ENCODE measurements around the gene FKTN. TPM values are rescaled to one million over a fixed set of nuclear protein-coding genes. Genes with fewer than 3 reads are reported as not detected.
"Not testable (repeated sequence)": the region's sequence is repeated elsewhere in the genome, so short reads cannot be mapped to it uniquely, and the experiment has no call there.

The FKTN gene
- total RNA-seq, 1 experiment from 2014 or later, result 17.1 TPM

DNA sequence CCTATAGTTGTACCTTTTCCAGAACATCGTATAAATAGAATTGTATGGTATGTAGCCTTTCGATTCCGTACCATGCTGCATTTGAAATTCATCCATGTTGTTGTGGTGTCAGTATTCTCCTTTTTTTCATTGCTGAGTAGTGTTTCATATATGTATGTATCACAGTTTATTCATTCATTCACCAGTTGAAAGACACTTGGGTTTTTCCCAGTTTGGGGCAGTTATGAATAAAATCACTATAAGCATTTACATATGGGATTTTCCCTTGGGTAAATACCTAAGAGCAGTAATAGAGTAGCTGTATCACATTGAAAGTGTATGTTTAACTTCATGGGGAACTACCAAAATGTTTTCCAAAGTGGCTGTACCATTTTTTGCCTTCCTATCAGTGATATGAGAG lies 16.1 kb upstream of the FKTN start:
- no peaks in the 10 kb centered on the region for H3K27me3 ChIP-seq (replicated peaks; ENCODE audit: control insufficient read depth, insufficient read depth, low read length)
- intact Hi-C loops (cut with micrococcal nuclease; ENCODE audit: unreplicated experiment), result no loop called here
- TF ChIP-seq, protein P1, sequence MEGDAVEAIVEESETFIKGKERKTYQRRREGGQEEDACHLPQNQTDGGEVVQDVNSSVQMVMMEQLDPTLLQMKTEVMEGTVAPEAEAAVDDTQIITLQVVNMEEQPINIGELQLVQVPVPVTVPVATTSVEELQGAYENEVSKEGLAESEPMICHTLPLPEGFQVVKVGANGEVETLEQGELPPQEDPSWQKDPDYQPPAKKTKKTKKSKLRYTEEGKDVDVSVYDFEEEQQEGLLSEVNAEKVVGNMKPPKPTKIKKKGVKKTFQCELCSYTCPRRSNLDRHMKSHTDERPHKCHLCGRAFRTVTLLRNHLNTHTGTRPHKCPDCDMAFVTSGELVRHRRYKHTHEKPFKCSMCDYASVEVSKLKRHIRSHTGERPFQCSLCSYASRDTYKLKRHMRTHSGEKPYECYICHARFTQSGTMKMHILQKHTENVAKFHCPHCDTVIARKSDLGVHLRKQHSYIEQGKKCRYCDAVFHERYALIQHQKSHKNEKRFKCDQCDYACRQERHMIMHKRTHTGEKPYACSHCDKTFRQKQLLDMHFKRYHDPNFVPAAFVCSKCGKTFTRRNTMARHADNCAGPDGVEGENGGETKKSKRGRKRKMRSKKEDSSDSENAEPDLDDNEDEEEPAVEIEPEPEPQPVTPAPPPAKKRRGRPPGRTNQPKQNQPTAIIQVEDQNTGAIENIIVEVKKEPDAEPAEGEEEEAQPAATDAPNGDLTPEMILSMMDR (IDR thresholded peaks at IDR 0.05; ENCODE audit: insufficient read depth in 1 of 2, low read depth in 1 of 2, low read length in 1 of 2, severe bottlenecking in 1 of 2, unreplicated experiment in 1 of 2), result no peak
- H3K4me1 ChIP-seq, result no peaks in the 10 kb centered on the region
- no peak for DNase-seq
- Mint-ChIP-seq H3K36me3 (ENCODE audit: insufficient read depth, unreplicated experiment) (no peaks in the 10 kb centered on the region), H3K4me3 (ENCODE audit: unreplicated experiment) (no peak overlapping the region), H3K9me3 (ENCODE audit: unreplicated experiment) (no peaks in the 10 kb centered on the region), H3K27ac (ENCODE audit: unreplicated experiment) (no peak overlapping the region), H3K27me3 (ENCODE audit: insufficient read depth, unreplicated experiment) (no peaks in the 10 kb centered on the region), H3K4me1 (ENCODE audit: low read depth, unreplicated experiment) (no peaks in the 10 kb centered on the region)
- no peak overlapping the region for H3K4me3 ChIP-seq (ENCODE audit: low read depth, low read length)
- BruUV-seq (replicated peaks), result no TSS peak
- H3K36me3 ChIP-seq (ENCODE audit: control insufficient read depth, insufficient read depth, low read length), result no peaks in the 10 kb centered on the region
- ChIA-PET POLR2A (no interaction called here), CTCF (no interaction called here)
- H3K9me3 ChIP-seq, result no peaks in the 10 kb centered on the region

- Histone ChIP-seq H3K27me3 (replicated peaks; ENCODE audit: control insufficient read depth, insufficient read depth, low read length) (no peaks in the 10 kb centered on the region), H3K36me3 (ENCODE audit: control insufficient read depth, insufficient read depth, low read length) (no peaks in the 10 kb centered on the region), H3K9me3 (no peaks in the 10 kb centered on the region), H3K4me1 (no peaks in the 10 kb centered on the region), H3K4me3 (ENCODE audit: low read depth, low read length) (no peak overlapping the region)
- TF ChIP-seq, protein P1 (IDR thresholded peaks at IDR 0.05; ENCODE audit: insufficient read depth in 1 of 2, low read depth in 1 of 2, low read length in 1 of 2, severe bottlenecking in 1 of 2, unreplicated experiment in 1 of 2), result no peak
- CTCF ChIA-PET, result no interaction called here
- no TSS peak for BruUV-seq (replicated peaks)
- no peak overlapping the region for H3K4me3 Mint-ChIP-seq (ENCODE audit: unreplicated experiment)
- DNase-seq, result no peak
- intact Hi-C loops (cut with micrococcal nuclease; ENCODE audit: unreplicated experiment), result no loop called here
- H3K4me1 Mint-ChIP-seq (ENCODE audit: low read depth, unreplicated experiment), result peaks cover 7% of the 10 kb centered on the region
- POLR2A ChIA-PET, result no interaction called here
- H3K36me3 Mint-ChIP-seq (ENCODE audit: insufficient read depth, unreplicated experiment), result peaks cover 13% of the 10 kb centered on the region
- H3K9me3 Mint-ChIP-seq (ENCODE audit: unreplicated experiment), result no peaks in the 10 kb centered on the region
- H3K27me3 Mint-ChIP-seq (ENCODE audit: insufficient read depth, unreplicated experiment), result no peaks in the 10 kb centered on the region
- no peak overlapping the region for H3K27ac Mint-ChIP-seq (ENCODE audit: unreplicated experiment)
Measured at GRCh38 chr9:105554042-105554441, 3.9 kb upstream of the FKTN start.

DNA sequence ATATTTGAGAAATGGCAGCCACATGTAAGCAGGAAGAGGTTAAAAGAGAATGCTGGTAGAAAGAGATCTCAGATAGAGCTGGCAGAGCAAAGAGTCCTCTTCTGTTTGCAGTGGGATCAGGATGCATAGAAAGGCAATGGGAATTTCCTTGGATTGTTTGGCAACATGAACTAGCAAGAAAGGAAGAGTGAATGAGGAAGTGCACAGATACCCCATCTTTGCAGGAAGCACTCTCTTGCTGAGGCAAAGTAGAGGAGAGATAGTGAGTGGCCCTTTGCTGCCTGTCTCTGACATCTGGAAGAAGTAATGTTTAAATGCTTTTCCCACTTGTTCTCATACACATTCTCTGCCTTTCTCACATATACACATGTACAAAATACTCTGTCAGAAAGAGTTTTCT lies 14.5 kb downstream of the FKTN start:
- Mint-ChIP-seq H3K27ac (ENCODE audit: unreplicated experiment) (no peak overlapping the region), H3K9me3 (ENCODE audit: unreplicated experiment) (peaks cover 36% of the 10 kb centered on the region), H3K36me3 (ENCODE audit: insufficient read depth, unreplicated experiment) (peaks cover 5% of the 10 kb centered on the region), H3K27me3 (ENCODE audit: insufficient read depth, unreplicated experiment) (no peaks in the 10 kb centered on the region), H3K4me3 (ENCODE audit: unreplicated experiment) (no peak overlapping the region), H3K4me1 (ENCODE audit: low read depth, unreplicated experiment) (no peaks in the 10 kb centered on the region)
- peaks cover 9% of the 10 kb centered on the region; the same call in 1 of the 2 replicates for H3K9me3 ChIP-seq
- H3K4me1 ChIP-seq, result no peaks in the 10 kb centered on the region
- no peaks in the 10 kb centered on the region for H3K36me3 ChIP-seq (ENCODE audit: control insufficient read depth, insufficient read depth, low read length)
- H3K4me3 ChIP-seq (ENCODE audit: low read depth, low read length), result no peak overlapping the region
- ChIA-PET POLR2A (no interaction called here), CTCF (no interaction called here)
- intact Hi-C loops (cut with micrococcal nuclease; ENCODE audit: unreplicated experiment), result no loop called here
- TF ChIP-seq, protein P1 (IDR thresholded peaks at IDR 0.05; ENCODE audit: insufficient read depth in 1 of 2, low read depth in 1 of 2, low read length in 1 of 2, severe bottlenecking in 1 of 2, unreplicated experiment in 1 of 2), result no peak
- DNase-seq, result no peak
- no TSS peak for BruUV-seq (replicated peaks)
- no peaks in the 10 kb centered on the region for H3K27me3 ChIP-seq (replicated peaks; ENCODE audit: control insufficient read depth, insufficient read depth, low read length)

DNA sequence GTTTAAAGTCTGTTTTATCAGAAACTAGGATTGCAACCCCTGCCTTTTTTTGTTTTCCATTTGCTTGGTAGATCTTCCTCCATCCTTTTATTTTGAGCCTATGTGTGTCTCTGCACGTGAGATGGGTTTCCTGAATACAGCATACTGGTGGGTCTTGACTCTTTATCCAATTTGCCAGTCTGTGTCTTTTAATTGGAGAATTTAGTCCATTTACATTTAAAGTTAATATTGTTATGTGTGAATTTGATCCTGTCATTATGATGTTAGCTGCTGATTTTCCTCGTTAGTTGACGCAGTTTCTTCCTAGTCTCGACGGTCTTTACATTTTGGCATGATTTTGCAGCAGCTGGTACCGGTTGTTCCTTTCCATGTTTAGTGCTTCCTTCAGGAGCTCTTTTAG lies 22.0 kb downstream of the FKTN start:
- POLR2A ChIA-PET; H3K36me3 Mint-ChIP-seq (ENCODE audit: insufficient read depth, unreplicated experiment); H3K36me3 ChIP-seq (ENCODE audit: control insufficient read depth, insufficient read depth, low read length); BruUV-seq (replicated peaks); H3K9me3 ChIP-seq; CTCF ChIA-PET; H3K27me3 Mint-ChIP-seq (ENCODE audit: insufficient read depth, unreplicated experiment); intact Hi-C loops (cut with micrococcal nuclease; ENCODE audit: unreplicated experiment); H3K4me1 Mint-ChIP-seq (ENCODE audit: low read depth, unreplicated experiment); H3K4me1 ChIP-seq; H3K4me3 Mint-ChIP-seq (ENCODE audit: unreplicated experiment); DNase-seq; H3K27ac Mint-ChIP-seq (ENCODE audit: unreplicated experiment); H3K4me3 ChIP-seq (ENCODE audit: low read depth, low read length); H3K27me3 ChIP-seq (replicated peaks; ENCODE audit: control insufficient read depth, insufficient read depth, low read length): not testable (repeated sequence)
- peaks cover 18% of the 10 kb centered on the region for H3K9me3 Mint-ChIP-seq (ENCODE audit: unreplicated experiment)

- H3K27me3 ChIP-seq (replicated peaks; ENCODE audit: control insufficient read depth, insufficient read depth, low read length); BruUV-seq (replicated peaks); H3K4me3 Mint-ChIP-seq (ENCODE audit: unreplicated experiment); CTCF ChIA-PET; H3K9me3 ChIP-seq; POLR2A ChIA-PET; intact Hi-C loops (cut with micrococcal nuclease; ENCODE audit: unreplicated experiment); H3K4me3 ChIP-seq (ENCODE audit: low read depth, low read length); H3K36me3 ChIP-seq (ENCODE audit: control insufficient read depth, insufficient read depth, low read length); H3K27ac Mint-ChIP-seq (ENCODE audit: unreplicated experiment); DNase-seq; H3K27me3 Mint-ChIP-seq (ENCODE audit: insufficient read depth, unreplicated experiment); H3K4me1 Mint-ChIP-seq (ENCODE audit: low read depth, unreplicated experiment); H3K4me1 ChIP-seq; H3K36me3 Mint-ChIP-seq (ENCODE audit: insufficient read depth, unreplicated experiment): not testable (repeated sequence)
- peaks cover 18% of the 10 kb centered on the region for H3K9me3 Mint-ChIP-seq (ENCODE audit: unreplicated experiment)
Measured at GRCh38 chr9:105581550-105581949, 23.6 kb downstream of the FKTN start.
